HEK293 (cell line): ENCODE measurements around the gene MEFV.

ENCODE experiments used
- CTCF ChIA-PET: fragments of 350-600 bp; formaldehyde crosslinking; extraction: SDS; loops from one replicate; lab custom pipeline; 2021; ENCODE audit warnings: antibody characterized with exemption; lab: Yijun Ruan, JAX
- POLR2A ChIA-PET: fragments of 300-600 bp; formaldehyde crosslinking; extraction: SDS; loops from one replicate; lab custom pipeline; 2020; ENCODE audit warnings: antibody characterized with exemption, inconsistent platforms; lab: Yijun Ruan, JAX
- H3K27ac ChIP-seq: fragments of 200-500 bp; sonication (Bioruptor generic); 2 replicates; pipeline ENCODE4 v1.5.1; 2014; ENCODE audit warnings: low read depth, low read length, control low read depth, inconsistent platforms; ENCODE audit errors: extremely low read depth
- H3K36me3 ChIP-seq, 2 experiments: fragments of 200-500 bp in 1 of 2; sonication (Bioruptor generic) in 1 of 2; 1 replicate in 1 of 2; 2 replicates in 1 of 2; pipeline ENCODE4 v1.5.1; 2014 to 2017; ENCODE audit warnings: inconsistent platforms in 2 of 2, low read length in 2 of 2; ENCODE audit not compliant: control insufficient read depth in 2 of 2, insufficient read depth in 1 of 2
- H3K4me1 ChIP-seq: fragments of 200-500 bp; sonication (Bioruptor generic); 2 replicates; pipeline ENCODE4 v1.5.1; 2014; ENCODE audit warnings: mild to moderate bottlenecking, low read length, inconsistent platforms; ENCODE audit not compliant: control insufficient read depth, insufficient read depth
- H3K4me3 ChIP-seq: 2 replicates; pipeline ENCODE4 v1.5.1; 2011; ENCODE audit warnings: low read depth, mild to moderate bottlenecking, control low read depth, low read length, moderate library complexity
- H3K9me3 ChIP-seq: fragments of 200-500 bp; sonication (Bioruptor generic); 2 replicates; pipeline ENCODE4 v1.5.1; 2014; ENCODE audit warnings: low read depth, low read length, inconsistent platforms; ENCODE audit not compliant: control insufficient read depth, insufficient read depth
- FEZF1 ChIP-seq: fragments of 450-650 bp; formaldehyde crosslinking; IDR thresholded peaks from 2 replicates; pipeline ENCODE4 v1.5.1; 2016; ENCODE audit warnings: missing biosample characterization, missing genetic modification characterization
- HOXD13 ChIP-seq: sonication (generic); formaldehyde crosslinking; IDR thresholded peaks from 2 replicates; pipeline ENCODE4 v1.8.0; 2022; ENCODE audit warnings: missing genetic modification reagents, borderline replicate concordance
- MZF1 ChIP-seq: fragments of 450-650 bp; formaldehyde crosslinking; IDR thresholded peaks from 2 replicates; pipeline ENCODE4 v1.5.1; 2017; ENCODE audit warnings: missing biosample characterization, missing genetic modification characterization, borderline replicate concordance
- OVOL3 ChIP-seq: fragments of 450-650 bp; formaldehyde crosslinking; IDR thresholded peaks from 2 replicates; pipeline ENCODE4 v1.5.1; 2016; ENCODE audit warnings: missing biosample characterization, missing genetic modification characterization
- SALL2 ChIP-seq: fragments of 450-650 bp; formaldehyde crosslinking; IDR thresholded peaks from 2 replicates; pipeline ENCODE4 v1.5.0; 2017; ENCODE audit warnings: missing biosample characterization, mild to moderate bottlenecking, missing genetic modification characterization, borderline replicate concordance
- SCRT1 ChIP-seq: fragments of 450-650 bp; formaldehyde crosslinking; IDR thresholded peaks from 2 replicates; pipeline ENCODE4 v1.5.1; 2016; ENCODE audit warnings: missing biosample characterization, missing genetic modification characterization, borderline replicate concordance
- SP7 ChIP-seq: fragments of 450-650 bp; formaldehyde crosslinking; IDR thresholded peaks from 2 replicates; pipeline ENCODE4 v1.5.1; 2016; ENCODE audit warnings: missing biosample characterization, missing genetic modification characterization
- ZFP41 ChIP-seq: fragments of 450-650 bp; formaldehyde crosslinking; IDR thresholded peaks from 2 replicates; pipeline ENCODE4 v1.5.1; 2016; ENCODE audit warnings: missing biosample characterization, missing genetic modification characterization, borderline replicate concordance
- ZNF121 ChIP-seq: fragments of 450-650 bp; formaldehyde crosslinking; IDR thresholded peaks from 2 replicates; pipeline ENCODE4 v1.5.1; 2016; ENCODE audit warnings: missing biosample characterization, missing genetic modification characterization
- ZNF155 ChIP-seq: fragments of 450-650 bp; formaldehyde crosslinking; IDR thresholded peaks from 2 replicates; pipeline ENCODE4 v1.5.1; 2016; ENCODE audit warnings: missing biosample characterization, missing genetic modification characterization
- ZNF157 ChIP-seq: fragments of 450-650 bp; formaldehyde crosslinking; IDR thresholded peaks from 2 replicates; pipeline ENCODE4 v1.5.1; 2016; ENCODE audit warnings: missing biosample characterization, missing genetic modification characterization
- ZNF292 ChIP-seq: fragments of 450-650 bp; formaldehyde crosslinking; IDR thresholded peaks from 2 replicates; pipeline ENCODE4 v1.5.1; 2016; ENCODE audit warnings: low read depth, missing biosample characterization, missing genetic modification characterization, borderline replicate concordance
- ZNF350 ChIP-seq: fragments of 450-650 bp; formaldehyde crosslinking; IDR thresholded peaks from 2 replicates; pipeline ENCODE4 v1.5.0; 2017; ENCODE audit warnings: missing biosample characterization, mild to moderate bottlenecking, missing genetic modification characterization
- ZNF37A ChIP-seq: fragments of 450-650 bp; IDR thresholded peaks from 2 replicates; pipeline ENCODE4 v1.5.1; 2018; ENCODE audit warnings: missing biosample characterization, missing genetic modification characterization
- ZNF423 ChIP-seq: fragments of 450-650 bp; formaldehyde crosslinking; IDR thresholded peaks from 2 replicates; pipeline ENCODE4 v1.5.1; 2016; ENCODE audit warnings: missing biosample characterization, missing genetic modification characterization
- ZNF548 ChIP-seq: fragments of 450-650 bp; formaldehyde crosslinking; IDR thresholded peaks from 2 replicates; pipeline ENCODE4 v1.5.1; 2016; ENCODE audit warnings: missing biosample characterization, missing genetic modification characterization
- ZNF558 ChIP-seq: fragments of 450-650 bp; formaldehyde crosslinking; IDR thresholded peaks from 2 replicates; pipeline ENCODE4 v1.5.1; 2016; ENCODE audit warnings: missing biosample characterization, missing genetic modification characterization
- ZNF600 ChIP-seq: fragments of 450-650 bp; formaldehyde crosslinking; IDR thresholded peaks from 2 replicates; pipeline ENCODE4 v1.5.1; 2016; ENCODE audit warnings: missing biosample characterization, missing genetic modification characterization
- ZNF777 ChIP-seq: fragments of 450-650 bp; formaldehyde crosslinking; IDR thresholded peaks from 2 replicates; pipeline ENCODE4 v1.5.1; 2017; ENCODE audit warnings: missing biosample characterization, missing genetic modification characterization, borderline replicate concordance
- TF ChIP-seq, protein P1 (sequence below): fragments of 450-650 bp; formaldehyde crosslinking; IDR thresholded peaks from 2 replicates; pipeline ENCODE4 v1.5.1; 2016; ENCODE audit warnings: missing biosample characterization, missing genetic modification characterization, borderline replicate concordance
- TF ChIP-seq, protein P2 (sequence below): fragments of 450-650 bp; IDR thresholded peaks from 2 replicates; pipeline ENCODE4 v1.5.1; 2018; ENCODE audit warnings: missing biosample characterization, missing genetic modification characterization
- TF ChIP-seq, protein P3 (sequence below): fragments of 450-650 bp; formaldehyde crosslinking; IDR thresholded peaks from 2 replicates; pipeline ENCODE4 v1.5.1; 2016; ENCODE audit warnings: missing biosample characterization, missing genetic modification characterization

Gene MEFV

DNA sequence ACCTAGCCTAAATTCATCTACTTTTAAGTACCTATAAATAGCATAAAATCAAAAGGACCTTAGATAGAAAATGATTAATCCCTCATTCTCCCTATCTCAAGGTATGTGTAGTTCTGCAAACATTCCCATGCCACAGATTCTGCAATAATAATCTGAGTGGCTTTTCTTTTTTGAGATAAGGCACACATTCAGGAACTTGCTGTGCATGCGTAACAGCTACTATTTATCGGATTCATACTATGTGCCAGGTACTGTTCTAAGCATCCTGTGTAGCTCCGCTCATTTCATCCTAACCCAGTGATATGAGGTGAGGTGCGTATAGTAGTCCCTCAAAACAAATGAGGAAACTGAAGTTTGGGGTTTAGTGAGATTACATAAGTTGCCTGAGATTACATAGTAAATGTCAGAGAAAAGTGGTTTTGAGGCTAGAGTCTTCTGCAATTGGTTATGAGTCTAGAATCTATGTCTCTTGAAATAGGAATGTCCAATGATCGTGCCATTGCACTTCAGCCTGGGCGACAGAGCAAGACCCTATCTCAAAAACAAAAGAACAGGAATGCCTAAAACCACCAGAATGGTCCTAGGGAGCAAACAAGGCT lies 24.9 kb upstream of the MEFV start:
- Histone ChIP-seq H3K9me3 (no peaks in the 10 kb centered on the region), H3K36me3 (peaks cover 0 to 22% of the 10 kb centered on the region in 2 experiments; a peak in 1 of 3 replicates), H3K4me3 (no peak overlapping the region), H3K27ac (no peak overlapping the region), H3K4me1 (no peaks in the 10 kb centered on the region)
- TF ChIP-seq, protein P1, sequence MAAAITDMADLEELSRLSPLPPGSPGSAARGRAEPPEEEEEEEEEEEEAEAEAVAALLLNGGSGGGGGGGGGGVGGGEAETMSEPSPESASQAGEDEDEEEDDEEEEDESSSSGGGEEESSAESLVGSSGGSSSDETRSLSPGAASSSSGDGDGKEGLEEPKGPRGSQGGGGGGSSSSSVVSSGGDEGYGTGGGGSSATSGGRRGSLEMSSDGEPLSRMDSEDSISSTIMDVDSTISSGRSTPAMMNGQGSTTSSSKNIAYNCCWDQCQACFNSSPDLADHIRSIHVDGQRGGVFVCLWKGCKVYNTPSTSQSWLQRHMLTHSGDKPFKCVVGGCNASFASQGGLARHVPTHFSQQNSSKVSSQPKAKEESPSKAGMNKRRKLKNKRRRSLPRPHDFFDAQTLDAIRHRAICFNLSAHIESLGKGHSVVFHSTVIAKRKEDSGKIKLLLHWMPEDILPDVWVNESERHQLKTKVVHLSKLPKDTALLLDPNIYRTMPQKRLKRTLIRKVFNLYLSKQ (tag by site-specific recombination), result no peak
- no peak for TF ChIP-seq ZNF548 (tag by site-specific recombination)
- TF ChIP-seq HOXD13 (CRISPR knock-in tag), result no peak
- TF ChIP-seq, protein P2, sequence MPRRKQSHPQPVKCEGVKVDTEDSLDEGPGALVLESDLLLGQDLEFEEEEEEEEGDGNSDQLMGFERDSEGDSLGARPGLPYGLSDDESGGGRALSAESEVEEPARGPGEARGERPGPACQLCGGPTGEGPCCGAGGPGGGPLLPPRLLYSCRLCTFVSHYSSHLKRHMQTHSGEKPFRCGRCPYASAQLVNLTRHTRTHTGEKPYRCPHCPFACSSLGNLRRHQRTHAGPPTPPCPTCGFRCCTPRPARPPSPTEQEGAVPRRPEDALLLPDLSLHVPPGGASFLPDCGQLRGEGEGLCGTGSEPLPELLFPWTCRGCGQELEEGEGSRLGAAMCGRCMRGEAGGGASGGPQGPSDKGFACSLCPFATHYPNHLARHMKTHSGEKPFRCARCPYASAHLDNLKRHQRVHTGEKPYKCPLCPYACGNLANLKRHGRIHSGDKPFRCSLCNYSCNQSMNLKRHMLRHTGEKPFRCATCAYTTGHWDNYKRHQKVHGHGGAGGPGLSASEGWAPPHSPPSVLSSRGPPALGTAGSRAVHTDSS (tag by site-specific recombination), result no peak
- no peak for TF ChIP-seq ZFP41
- no peak for TF ChIP-seq ZNF558 (tag by site-specific recombination)
- no peak for TF ChIP-seq ZNF155
- TF ChIP-seq ZNF157 (tag by site-specific recombination), result no peak
- no peak for TF ChIP-seq SALL2
- no peak for TF ChIP-seq ZNF777 (tag by site-specific recombination)
- TF ChIP-seq SCRT1 (tag by site-specific recombination), result no peak
- no peak for TF ChIP-seq FEZF1 (tag by site-specific recombination)
- TF ChIP-seq ZNF423 (tag by site-specific recombination), result no peak
- TF ChIP-seq ZNF37A, result no peak
- TF ChIP-seq ZNF292 (tag by site-specific recombination), result no peak
- TF ChIP-seq SP7 (tag by site-specific recombination), result no peak
- TF ChIP-seq ZNF600 (tag by site-specific recombination), result no peak
- no peak for TF ChIP-seq OVOL3 (tag by site-specific recombination)
- TF ChIP-seq ZNF121 (tag by site-specific recombination), result no peak
- ChIA-PET POLR2A (interaction anchor here (1.0 to 1.2 kb wide), 2 partner anchors 9 to 17 kb away, joined by 3 to 4 read pairs; no protein-coding TSS in a partner anchor), CTCF (interaction anchor here (5.6 kb wide), 1 partner anchor 14 kb away, joined by 35 read pairs; no protein-coding TSS in a partner anchor)

DNA sequence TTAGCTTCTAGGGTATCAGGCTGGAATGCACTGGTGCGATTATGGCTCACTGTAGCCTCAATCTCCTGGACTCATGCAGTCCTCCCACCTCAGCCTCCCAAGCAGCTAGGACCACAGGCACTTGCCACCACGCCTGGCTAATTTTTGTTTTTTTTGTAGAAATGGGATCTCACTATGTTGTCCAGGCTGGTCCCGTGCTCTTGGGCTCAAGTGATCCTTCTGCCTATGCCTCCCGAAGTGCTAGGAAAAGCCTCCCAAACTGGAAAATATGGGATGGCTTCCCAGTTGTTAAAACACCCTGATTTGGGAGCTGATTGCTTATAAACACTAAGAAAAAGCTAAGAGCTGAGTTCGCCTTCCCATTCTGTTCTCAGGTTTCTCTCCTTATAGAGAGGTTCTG lies 20.2 kb upstream of the MEFV start:
- no peak overlapping the region for H3K4me3 ChIP-seq
- CTCF ChIA-PET, result interaction anchor here (3.9 kb wide), 1 partner anchor 10 kb away, joined by 25 read pairs; no protein-coding TSS in a partner anchor
- 0 out of 2 replicates have a peak, but pooled peaks have one; percentile 43 for TF ChIP-seq ZNF121 (tag by site-specific recombination)
- TF ChIP-seq MZF1 (tag by site-specific recombination), result no peak
- TF ChIP-seq, all 188 proteins: peak for 1
- Histone ChIP-seq H3K9me3 (no peaks in the 10 kb centered on the region), H3K36me3 (no peaks in the 10 kb centered on the region), H3K4me1 (no peaks in the 10 kb centered on the region), H3K27ac (no peak overlapping the region)
- POLR2A ChIA-PET, result interaction anchor here (1.2 kb wide), 1 partner anchor 12 kb away, joined by 3 read pairs; no protein-coding TSS in a partner anchor

DNA sequence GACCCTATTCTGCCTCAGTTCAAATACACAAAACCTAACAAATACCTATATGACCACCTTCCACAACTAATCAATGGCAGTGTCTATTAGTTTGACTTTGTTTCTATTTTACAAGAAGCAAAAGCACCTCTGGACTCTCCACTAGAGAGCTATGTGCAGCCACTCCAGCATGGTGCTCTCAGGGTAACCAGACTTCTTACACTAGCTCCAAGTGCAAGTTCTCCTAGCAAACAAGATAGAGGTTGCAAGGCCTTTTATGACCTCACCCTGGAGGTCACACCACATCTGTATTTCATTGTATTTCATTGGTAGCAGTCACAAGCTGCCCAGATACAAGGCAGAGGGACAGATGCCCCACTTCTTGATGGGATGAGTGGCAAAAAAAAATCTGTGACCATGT lies 18.5 kb upstream of the MEFV start:
- CTCF ChIA-PET, result no interaction called here
- POLR2A ChIA-PET, result no interaction called here
- no peak overlapping the region for H3K4me3 ChIP-seq
- H3K9me3 ChIP-seq, result no peaks in the 10 kb centered on the region
- no peak overlapping the region for H3K27ac ChIP-seq
- no peaks in the 10 kb centered on the region for H3K4me1 ChIP-seq
- no peaks in the 10 kb centered on the region for H3K36me3 ChIP-seq
- peak; percentile 86 for TF ChIP-seq ZNF350 (tag by site-specific recombination)
- TF ChIP-seq, protein P2 (tag by site-specific recombination), result no peak
- TF ChIP-seq, protein P3, sequence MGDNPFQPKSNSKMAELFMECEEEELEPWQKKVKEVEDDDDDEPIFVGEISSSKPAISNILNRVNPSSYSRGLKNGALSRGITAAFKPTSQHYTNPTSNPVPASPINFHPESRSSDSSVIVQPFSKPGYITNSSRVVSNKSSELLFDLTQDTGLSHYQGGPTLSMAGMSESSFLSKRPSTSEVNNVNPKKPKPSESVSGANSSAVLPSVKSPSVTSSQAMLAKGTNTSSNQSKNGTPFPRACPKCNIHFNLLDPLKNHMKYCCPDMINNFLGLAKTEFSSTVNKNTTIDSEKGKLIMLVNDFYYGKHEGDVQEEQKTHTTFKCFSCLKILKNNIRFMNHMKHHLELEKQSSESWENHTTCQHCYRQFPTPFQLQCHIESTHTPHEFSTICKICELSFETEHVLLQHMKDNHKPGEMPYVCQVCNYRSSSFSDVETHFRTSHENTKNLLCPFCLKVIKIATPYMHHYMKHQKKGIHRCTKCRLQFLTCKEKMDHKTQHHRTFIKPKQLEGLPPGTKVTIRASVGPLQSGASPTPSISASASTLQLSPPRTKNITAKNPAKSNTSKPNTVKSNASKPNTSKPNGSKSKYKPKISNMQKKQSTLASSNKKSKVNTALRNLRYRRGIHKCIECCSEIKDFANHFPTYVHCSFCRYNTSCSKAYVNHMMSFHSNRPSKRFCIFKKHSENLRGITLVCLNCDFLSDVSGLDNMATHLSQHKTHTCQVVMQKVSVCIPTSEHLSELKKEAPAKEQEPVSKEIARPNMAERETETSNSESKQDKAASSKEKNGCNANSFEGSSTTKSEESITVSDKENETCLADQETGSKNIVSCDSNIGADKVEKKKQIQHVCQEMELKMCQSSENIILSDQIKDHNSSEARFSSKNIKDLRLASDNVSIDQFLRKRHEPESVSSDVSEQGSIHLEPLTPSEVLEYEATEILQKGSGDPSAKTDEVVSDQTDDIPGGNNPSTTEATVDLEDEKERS (tag by site-specific recombination), result no peak
